ENCODE measurements around the gene TMEM37.

Gene TMEM37

DNA sequence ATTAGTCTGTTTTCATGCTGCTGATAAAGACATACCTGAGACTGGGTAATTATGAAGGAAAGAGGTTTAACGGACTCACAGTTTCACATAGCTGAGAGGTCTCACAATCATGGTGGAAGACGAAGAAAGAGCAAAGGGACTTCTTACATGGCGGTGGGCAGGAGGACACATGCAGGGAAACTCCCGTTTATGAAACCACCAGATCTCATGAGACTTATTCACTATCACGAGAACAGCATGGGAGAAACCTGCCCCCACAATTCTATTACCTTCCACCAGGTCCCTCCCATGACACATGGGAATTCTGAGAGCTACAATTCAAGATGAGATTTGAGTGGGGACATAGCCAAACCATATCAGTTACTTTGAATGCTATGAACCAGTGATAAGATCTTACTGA lies 48.5 kb downstream of the TMEM37 start:
- peaks cover 34% of the 10 kb centered on the region for H3K4me1 Mint-ChIP-seq (ENCODE audit: low read depth)
- H3K9me3 Mint-ChIP-seq, result no peaks in the 10 kb centered on the region
- intact Hi-C loops (cut with micrococcal nuclease), result no loop called here

GRCh38 chr2:119480718-119481142 lies 49.1 kb downstream of the TMEM37 start:
- no peak overlapping the region for H3K4me3 Mint-ChIP-seq
- H3K9me3 Mint-ChIP-seq, result no peaks in the 10 kb centered on the region
- H3K36me3 Mint-ChIP-seq (ENCODE audit: low read depth), result no peaks in the 10 kb centered on the region
- H3K27ac Mint-ChIP-seq, result no peak overlapping the region
- intact Hi-C loops (cut with micrococcal nuclease), result no loop called here
- H3K27me3 Mint-ChIP-seq, result peaks cover 50% of the 10 kb centered on the region
- peaks cover 34% of the 10 kb centered on the region for H3K4me1 Mint-ChIP-seq (ENCODE audit: low read depth)

More for the DNA sequence above, 48.5 kb downstream of the TMEM37 start:
- no peaks in the 10 kb centered on the region for H3K36me3 Mint-ChIP-seq (ENCODE audit: low read depth)
- peaks cover 45% of the 10 kb centered on the region for H3K27me3 Mint-ChIP-seq
- no peak overlapping the region for H3K4me3 Mint-ChIP-seq
- no peak overlapping the region for H3K27ac Mint-ChIP-seq

DNA sequence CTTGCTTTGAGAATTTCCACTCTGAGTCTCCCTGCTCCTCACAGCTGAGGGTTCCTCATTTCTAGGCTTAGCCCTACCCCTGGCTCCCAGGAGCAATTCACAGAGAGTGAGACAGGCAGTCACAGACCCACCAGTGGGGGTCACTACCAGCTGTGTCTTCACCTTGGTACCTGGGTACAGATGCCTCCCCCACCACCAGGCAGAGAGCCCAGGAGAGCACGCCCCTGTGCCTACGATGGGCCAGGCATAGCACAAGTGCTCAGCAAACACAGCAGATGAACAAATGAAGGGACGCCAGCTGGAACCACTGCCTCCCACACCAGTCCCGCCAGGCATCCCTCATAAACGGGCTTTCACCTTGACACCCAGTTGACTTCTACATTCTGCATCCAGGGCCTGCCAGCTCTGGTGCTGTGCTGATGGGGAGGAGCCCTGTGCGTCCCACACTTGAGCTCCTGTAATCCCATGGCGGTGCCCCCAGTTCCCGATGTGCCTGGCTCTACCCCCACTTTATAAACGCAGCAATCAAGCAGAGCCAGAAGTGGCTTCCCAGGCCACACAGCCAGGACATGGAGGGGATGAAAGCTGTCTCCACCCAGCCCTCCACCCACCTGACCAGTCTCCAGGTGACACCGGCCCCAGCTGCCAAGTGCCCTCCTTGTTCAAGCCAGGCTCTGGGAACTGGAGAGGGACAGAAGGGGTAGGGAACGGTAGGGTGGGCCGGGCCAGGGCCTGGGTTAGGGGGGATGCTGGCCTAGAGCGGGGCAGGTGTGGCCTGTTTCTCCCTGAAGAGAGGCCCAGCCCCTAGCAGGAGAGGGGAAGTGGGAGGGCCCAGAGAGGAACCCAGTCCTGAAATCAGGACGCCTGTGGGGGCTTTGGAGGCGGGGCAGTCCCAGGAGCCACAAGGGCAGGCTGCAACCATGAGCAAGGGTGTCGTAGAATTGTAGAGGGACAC lies 50.1 kb downstream of the TMEM37 start:
- Mint-ChIP-seq H3K27me3 (peaks cover 54% of the 10 kb centered on the region), H3K27ac (no peak overlapping the region), H3K36me3 (ENCODE audit: low read depth) (no peaks in the 10 kb centered on the region), H3K4me1 (ENCODE audit: low read depth) (peaks cover 29% of the 10 kb centered on the region), H3K4me3 (no peak overlapping the region), H3K9me3 (no peaks in the 10 kb centered on the region)
- intact Hi-C loops (cut with micrococcal nuclease), result no loop called here

GRCh38 chr2:119482481-119483394 lies 51.1 kb downstream of the TMEM37 start:
- H3K4me3 Mint-ChIP-seq, result no peak overlapping the region
- no peaks in the 10 kb centered on the region for H3K36me3 Mint-ChIP-seq (ENCODE audit: low read depth)
- H3K9me3 Mint-ChIP-seq, result no peaks in the 10 kb centered on the region
- H3K4me1 Mint-ChIP-seq (ENCODE audit: low read depth), result peaks cover 29% of the 10 kb centered on the region
- peaks cover 51% of the 10 kb centered on the region for H3K27me3 Mint-ChIP-seq
- intact Hi-C loops (cut with micrococcal nuclease), result no loop called here
- H3K27ac Mint-ChIP-seq, result peak overlapping the region; percentile 39

DNA sequence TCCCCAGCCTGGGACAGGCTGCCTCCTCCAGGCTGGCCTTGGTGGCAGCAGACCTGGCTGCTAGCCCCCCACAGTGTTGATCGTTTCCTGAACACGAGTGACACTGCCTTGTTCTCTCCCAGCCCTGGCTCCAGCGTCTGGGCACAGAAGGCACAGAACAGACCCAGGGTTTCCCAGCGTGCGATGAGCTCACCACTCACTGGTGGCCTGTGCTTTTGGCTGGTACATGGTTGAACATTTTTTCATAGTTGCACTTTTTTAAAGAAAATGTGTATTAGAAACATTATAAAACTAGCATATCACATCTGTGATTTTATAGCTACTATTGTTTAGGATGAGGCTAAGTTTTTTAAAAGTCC lies 51.7 kb downstream of the TMEM37 start:
- Mint-ChIP-seq H3K27ac (peak overlapping the region; percentile 39), H3K4me3 (no peak overlapping the region), H3K36me3 (ENCODE audit: low read depth) (no peaks in the 10 kb centered on the region), H3K27me3 (peaks cover 51% of the 10 kb centered on the region), H3K4me1 (ENCODE audit: low read depth) (peaks cover 29% of the 10 kb centered on the region), H3K9me3 (no peaks in the 10 kb centered on the region)
- intact Hi-C loops (cut with micrococcal nuclease), result no loop called here

DNA sequence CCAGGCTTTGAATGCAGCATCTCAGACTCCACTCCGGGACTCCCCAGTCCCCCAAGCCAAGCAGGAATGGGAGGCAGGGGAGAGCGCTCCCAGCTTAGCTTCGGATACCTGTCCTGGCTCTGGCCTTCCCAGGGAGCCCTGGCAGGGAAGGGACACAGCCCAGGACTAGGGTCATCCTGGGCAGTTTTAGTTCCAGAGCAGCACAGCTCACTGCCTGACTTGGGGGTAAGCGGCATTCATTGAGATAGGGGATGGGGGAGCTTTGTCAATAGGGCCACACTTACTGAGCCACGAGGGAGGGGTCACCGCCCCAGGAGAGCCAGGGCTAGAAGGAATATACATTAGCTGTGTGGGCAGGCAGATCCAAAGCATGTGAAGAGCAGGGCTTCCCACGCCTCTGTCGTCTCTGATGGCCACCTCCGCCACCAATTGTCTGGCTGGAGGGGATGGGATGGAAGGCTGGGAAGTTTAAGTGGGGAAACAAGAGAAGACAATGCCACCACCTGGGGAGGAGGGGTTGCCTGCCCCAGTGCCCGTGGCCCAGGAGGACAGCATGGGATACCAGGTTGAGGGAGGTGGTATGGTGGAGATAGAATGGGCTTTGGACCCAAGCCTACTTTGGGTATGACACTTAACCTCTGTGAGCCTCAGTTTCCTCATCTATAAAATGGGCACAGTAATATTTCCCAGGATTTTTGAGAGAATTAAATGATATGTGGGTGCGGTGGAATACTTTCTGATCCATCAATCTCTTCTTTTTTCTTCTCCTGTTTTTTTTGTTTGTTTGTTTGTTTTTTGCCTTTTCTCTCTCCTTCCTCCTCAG lies 52.5 kb downstream of the TMEM37 start:
- Mint-ChIP-seq H3K4me1 (ENCODE audit: low read depth) (peaks cover 29% of the 10 kb centered on the region), H3K4me3 (no peak overlapping the region), H3K9me3 (no peaks in the 10 kb centered on the region), H3K27ac (peak overlapping the region; percentile 39), H3K27me3 (peaks cover 49% of the 10 kb centered on the region), H3K36me3 (ENCODE audit: low read depth) (no peaks in the 10 kb centered on the region)
- intact Hi-C loops (cut with micrococcal nuclease), result no loop called here

- H3K9me3 Mint-ChIP-seq, result no peaks in the 10 kb centered on the region
- H3K27ac Mint-ChIP-seq, result no peak overlapping the region
- no peak overlapping the region for H3K4me3 Mint-ChIP-seq
- peaks cover 53% of the 10 kb centered on the region for H3K27me3 Mint-ChIP-seq
- H3K4me1 Mint-ChIP-seq (ENCODE audit: low read depth), result peaks cover 29% of the 10 kb centered on the region
- intact Hi-C loops (cut with micrococcal nuclease), result no loop called here
- H3K36me3 Mint-ChIP-seq (ENCODE audit: low read depth), result no peaks in the 10 kb centered on the region
These were observed 53.2 kb downstream of the TMEM37 start for GRCh38 chr2:119484834-119485233.

- intact Hi-C loops (cut with micrococcal nuclease), result no loop called here
- H3K27me3 Mint-ChIP-seq, result peaks cover 49% of the 10 kb centered on the region
- no peaks in the 10 kb centered on the region for H3K9me3 Mint-ChIP-seq
- no peak overlapping the region for H3K4me3 Mint-ChIP-seq
- H3K36me3 Mint-ChIP-seq (ENCODE audit: low read depth), result no peaks in the 10 kb centered on the region
- peaks cover 29% of the 10 kb centered on the region for H3K4me1 Mint-ChIP-seq (ENCODE audit: low read depth)
- no peak overlapping the region for H3K27ac Mint-ChIP-seq
These were observed 53.9 kb downstream of the TMEM37 start for GRCh38 chr2:119485336-119486110.

GRCh38 chr2:119486196-119486827 lies 54.7 kb downstream of the TMEM37 start:
- no peak overlapping the region for H3K27ac Mint-ChIP-seq

GRCh38 chr2:119486886-119487285 lies 55.2 kb downstream of the TMEM37 start:
- Mint-ChIP-seq H3K9me3 (no peaks in the 10 kb centered on the region), H3K4me3 (no peak overlapping the region), H3K27me3 (peaks cover 39% of the 10 kb centered on the region), H3K27ac (no peak overlapping the region), H3K36me3 (ENCODE audit: low read depth) (no peaks in the 10 kb centered on the region), H3K4me1 (ENCODE audit: low read depth) (peaks cover 21% of the 10 kb centered on the region)
- intact Hi-C loops (cut with micrococcal nuclease), result no loop called here

More at GRCh38 chr2:119486196-119486827, 54.7 kb downstream of the TMEM37 start:
- no peaks in the 10 kb centered on the region for H3K36me3 Mint-ChIP-seq (ENCODE audit: low read depth)
- no peak overlapping the region for H3K4me3 Mint-ChIP-seq
- intact Hi-C loops (cut with micrococcal nuclease), result no loop called here
- H3K4me1 Mint-ChIP-seq (ENCODE audit: low read depth), result peaks cover 26% of the 10 kb centered on the region
- peaks cover 41% of the 10 kb centered on the region for H3K27me3 Mint-ChIP-seq
- H3K9me3 Mint-ChIP-seq, result no peaks in the 10 kb centered on the region

GRCh38 chr2:119487434-119488244 lies 56.0 kb downstream of the TMEM37 start:
- H3K4me1 Mint-ChIP-seq (ENCODE audit: low read depth), result peaks cover 15% of the 10 kb centered on the region
- no peaks in the 10 kb centered on the region for H3K9me3 Mint-ChIP-seq
- H3K36me3 Mint-ChIP-seq (ENCODE audit: low read depth), result no peaks in the 10 kb centered on the region
- H3K27ac Mint-ChIP-seq, result no peak overlapping the region
- intact Hi-C loops (cut with micrococcal nuclease), result no loop called here
- peaks cover 39% of the 10 kb centered on the region for H3K27me3 Mint-ChIP-seq
- no peak overlapping the region for H3K4me3 Mint-ChIP-seq

Measured in dendritic cell treated with granulocyte-macrophage colony-stimulating factor and Interleukin-4, amounts not matched to agents 40 ng/mL and 50 ng/mL, for 4 days (primary cell).